ENCODE data around the gene CEMIP.
A peak's percentile ranks its signal among the peaks of the same experiment; 100 is the strongest.

Gene CEMIP

DNA sequence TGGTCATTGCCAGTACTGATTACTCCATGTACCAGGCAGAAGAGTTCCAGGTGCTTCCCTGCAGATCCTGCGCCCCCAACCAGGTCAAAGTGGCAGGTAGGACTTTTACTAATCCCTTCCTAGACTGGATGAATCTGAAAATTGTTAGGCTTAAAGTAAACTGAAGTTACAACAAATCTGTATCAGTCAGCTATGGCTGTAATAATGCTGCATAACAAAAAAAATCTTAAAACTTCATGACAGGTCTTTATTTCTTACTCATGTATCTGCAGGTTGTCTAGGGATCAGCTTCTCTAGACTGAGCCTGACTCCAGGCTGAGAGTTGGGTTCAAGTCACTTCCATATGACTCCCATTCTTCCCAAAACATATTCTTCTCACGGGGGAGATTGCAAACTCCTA lies 116.8 kb downstream of the CEMIP start:
- in situ Hi-C loops (cut with HindIII; ENCODE audit: low sequenced_read_pairs), result no loop called here
- no peak overlapping the region for H3K4me3 ChIP-seq (ENCODE audit: low read depth, low read length)
- TF ChIP-seq, protein P1, sequence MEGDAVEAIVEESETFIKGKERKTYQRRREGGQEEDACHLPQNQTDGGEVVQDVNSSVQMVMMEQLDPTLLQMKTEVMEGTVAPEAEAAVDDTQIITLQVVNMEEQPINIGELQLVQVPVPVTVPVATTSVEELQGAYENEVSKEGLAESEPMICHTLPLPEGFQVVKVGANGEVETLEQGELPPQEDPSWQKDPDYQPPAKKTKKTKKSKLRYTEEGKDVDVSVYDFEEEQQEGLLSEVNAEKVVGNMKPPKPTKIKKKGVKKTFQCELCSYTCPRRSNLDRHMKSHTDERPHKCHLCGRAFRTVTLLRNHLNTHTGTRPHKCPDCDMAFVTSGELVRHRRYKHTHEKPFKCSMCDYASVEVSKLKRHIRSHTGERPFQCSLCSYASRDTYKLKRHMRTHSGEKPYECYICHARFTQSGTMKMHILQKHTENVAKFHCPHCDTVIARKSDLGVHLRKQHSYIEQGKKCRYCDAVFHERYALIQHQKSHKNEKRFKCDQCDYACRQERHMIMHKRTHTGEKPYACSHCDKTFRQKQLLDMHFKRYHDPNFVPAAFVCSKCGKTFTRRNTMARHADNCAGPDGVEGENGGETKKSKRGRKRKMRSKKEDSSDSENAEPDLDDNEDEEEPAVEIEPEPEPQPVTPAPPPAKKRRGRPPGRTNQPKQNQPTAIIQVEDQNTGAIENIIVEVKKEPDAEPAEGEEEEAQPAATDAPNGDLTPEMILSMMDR (IDR thresholded peaks at IDR 0.05; ENCODE audit: low read depth, low read length), result no peak
- no peak for DNase-seq (ENCODE audit: low read depth, low spot score)

DNA sequence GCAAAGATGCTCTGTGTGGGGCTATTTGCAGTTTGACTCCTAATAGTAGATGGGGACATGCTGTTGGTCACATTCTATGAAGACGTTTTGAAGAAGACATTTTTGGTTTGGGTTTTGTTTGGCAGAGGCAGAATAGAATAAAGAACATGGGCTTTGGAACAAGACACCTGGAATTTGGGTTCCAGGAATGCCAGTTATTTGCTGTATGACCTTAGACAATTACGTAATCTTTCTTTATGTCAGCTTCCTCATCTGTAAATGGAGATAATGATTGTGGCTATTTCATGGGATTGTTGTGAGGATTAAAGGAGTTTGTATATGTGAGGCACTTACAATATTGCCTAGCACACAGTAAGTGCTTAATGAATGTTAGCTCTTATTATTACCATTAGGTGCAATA lies 118.9 kb downstream of the CEMIP start:
- in situ Hi-C loops (cut with HindIII; ENCODE audit: low sequenced_read_pairs), result no loop called here
- TF ChIP-seq, protein P1 (IDR thresholded peaks at IDR 0.05; ENCODE audit: low read depth, low read length), result no peak
- no peak overlapping the region for H3K4me3 ChIP-seq (ENCODE audit: low read depth, low read length)
- no peak for DNase-seq (ENCODE audit: low read depth, low spot score)

DNA sequence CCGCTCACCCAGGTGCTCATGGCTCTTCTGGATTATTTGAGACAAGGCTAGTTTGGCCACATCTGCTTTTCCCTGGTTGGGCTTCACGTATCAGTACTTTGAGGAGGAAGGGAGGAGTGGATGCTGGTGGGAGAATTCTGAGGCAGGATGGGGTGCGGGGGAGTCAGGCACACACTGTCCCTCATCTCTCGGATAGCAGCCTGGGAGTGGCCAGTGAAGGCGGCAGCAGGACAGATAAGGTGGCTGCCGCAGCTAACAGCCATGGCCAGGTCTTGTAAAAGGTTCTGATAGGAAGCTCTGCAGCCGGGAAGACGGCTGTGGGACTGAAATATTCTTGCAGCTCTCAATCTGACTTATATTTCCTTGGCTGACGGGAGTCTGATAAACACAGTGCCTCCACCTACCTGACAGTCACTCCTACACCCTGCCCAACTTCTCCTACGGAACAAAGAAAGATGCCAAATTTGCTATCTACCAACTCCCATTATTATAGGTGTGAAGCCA lies 123.2 kb downstream of the CEMIP start:
- TF ChIP-seq, protein P1 (IDR thresholded peaks at IDR 0.05; ENCODE audit: low read depth, low read length), result no peak
- no peak overlapping the region for H3K4me3 ChIP-seq (ENCODE audit: low read depth, low read length)
- DNase-seq (ENCODE audit: low read depth, low spot score), result no peak
- in situ Hi-C loops (cut with HindIII; ENCODE audit: low sequenced_read_pairs), result no loop called here

DNA sequence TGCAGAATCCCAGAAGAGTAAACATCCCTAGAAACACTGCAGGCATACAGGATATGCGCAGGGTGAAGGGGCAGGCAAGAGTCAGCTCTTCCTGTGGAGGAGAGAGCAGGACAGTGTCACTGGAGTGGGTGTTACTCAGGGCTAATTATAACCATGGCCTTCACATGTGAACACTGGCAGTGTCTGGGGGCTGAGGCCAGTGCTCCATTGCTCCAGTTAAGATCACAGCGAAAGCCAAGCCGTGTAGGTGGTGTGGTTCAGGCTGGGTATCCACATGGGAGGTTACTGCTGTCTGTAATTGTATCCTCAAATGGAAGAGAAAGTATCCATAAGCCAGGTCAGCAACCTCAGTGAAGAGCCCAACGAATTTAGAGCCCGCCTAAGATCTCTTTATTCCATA lies 125.8 kb downstream of the CEMIP start:
- in situ Hi-C loops (cut with HindIII; ENCODE audit: low sequenced_read_pairs), result no loop called here

DNA sequence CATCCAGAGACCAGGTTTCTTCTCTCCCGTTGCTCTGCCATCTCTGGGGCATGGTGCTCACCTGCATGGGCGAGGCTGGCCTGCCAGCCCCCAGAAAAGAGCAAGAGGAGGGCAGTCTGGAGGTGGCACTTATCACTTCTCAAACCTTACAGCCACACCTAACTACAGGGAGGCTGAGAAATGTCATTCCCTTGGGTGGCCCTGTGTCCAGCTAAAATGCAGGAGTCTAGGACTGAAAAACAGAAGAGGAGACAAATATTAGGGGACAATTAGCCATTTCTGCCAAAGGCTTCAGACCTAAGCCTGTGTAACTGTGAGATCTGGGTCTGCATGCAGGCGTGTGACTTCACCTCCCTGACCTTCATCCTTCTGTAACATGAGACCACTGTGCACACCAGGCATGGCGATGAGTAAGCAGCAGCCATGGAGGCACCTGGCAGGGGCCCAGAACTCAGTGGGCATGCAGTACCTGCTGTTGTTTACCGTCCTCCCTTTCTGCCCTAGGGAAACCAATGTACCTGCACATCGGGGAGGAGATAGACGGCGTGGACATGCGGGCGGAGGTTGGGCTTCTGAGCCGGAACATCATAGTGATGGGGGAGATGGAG lies 127.1 kb downstream of the CEMIP start:
- in situ Hi-C loops (cut with HindIII; ENCODE audit: low sequenced_read_pairs), result no loop called here
- TF ChIP-seq, protein P1 (IDR thresholded peaks at IDR 0.05; ENCODE audit: low read depth, low read length), result no peak
- peak; percentile 57 for DNase-seq (ENCODE audit: low read depth, low spot score)
- no peak overlapping the region for H3K4me3 ChIP-seq (ENCODE audit: low read depth, low read length)

More for the DNA sequence above, 125.8 kb downstream of the CEMIP start:
- peak; percentile 47 for DNase-seq (ENCODE audit: low read depth, low spot score)
- TF ChIP-seq, protein P1 (IDR thresholded peaks at IDR 0.05; ENCODE audit: low read depth, low read length), result no peak
- H3K4me3 ChIP-seq (ENCODE audit: low read depth, low read length), result no peak overlapping the region

DNA sequence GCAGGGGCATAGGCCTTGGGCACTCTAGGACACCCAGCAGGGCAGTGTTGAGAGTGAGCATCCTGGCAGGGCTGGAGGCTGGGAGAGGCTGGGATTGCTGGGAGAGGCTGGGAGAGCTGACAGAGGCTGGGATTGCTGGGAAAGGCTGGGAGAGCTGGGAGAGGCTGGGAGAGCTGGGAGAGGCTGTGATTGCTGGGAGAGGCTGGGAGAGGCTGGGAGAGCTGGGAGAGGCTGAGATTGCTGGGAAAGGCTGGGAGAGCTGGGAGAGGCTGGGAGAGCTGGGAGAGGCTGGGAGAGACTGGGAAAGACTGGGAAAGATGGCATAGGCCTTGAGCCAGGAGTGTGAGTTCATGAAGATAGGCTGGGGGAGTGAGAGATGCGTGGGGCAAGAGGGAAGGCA lies 132.7 kb downstream of the CEMIP start:
- TF ChIP-seq, protein P1 (IDR thresholded peaks at IDR 0.05; ENCODE audit: low read depth, low read length), result no peak
- in situ Hi-C loops (cut with HindIII; ENCODE audit: low sequenced_read_pairs), result no loop called here
- H3K4me3 ChIP-seq (ENCODE audit: low read depth, low read length), result no peak overlapping the region
- DNase-seq (ENCODE audit: low read depth, low spot score), result no peak

All from astrocyte of the spinal cord (primary cell).